Measurements from ENCODE around the gene B3GALNT2.

B3GALNT2 gene

DNA sequence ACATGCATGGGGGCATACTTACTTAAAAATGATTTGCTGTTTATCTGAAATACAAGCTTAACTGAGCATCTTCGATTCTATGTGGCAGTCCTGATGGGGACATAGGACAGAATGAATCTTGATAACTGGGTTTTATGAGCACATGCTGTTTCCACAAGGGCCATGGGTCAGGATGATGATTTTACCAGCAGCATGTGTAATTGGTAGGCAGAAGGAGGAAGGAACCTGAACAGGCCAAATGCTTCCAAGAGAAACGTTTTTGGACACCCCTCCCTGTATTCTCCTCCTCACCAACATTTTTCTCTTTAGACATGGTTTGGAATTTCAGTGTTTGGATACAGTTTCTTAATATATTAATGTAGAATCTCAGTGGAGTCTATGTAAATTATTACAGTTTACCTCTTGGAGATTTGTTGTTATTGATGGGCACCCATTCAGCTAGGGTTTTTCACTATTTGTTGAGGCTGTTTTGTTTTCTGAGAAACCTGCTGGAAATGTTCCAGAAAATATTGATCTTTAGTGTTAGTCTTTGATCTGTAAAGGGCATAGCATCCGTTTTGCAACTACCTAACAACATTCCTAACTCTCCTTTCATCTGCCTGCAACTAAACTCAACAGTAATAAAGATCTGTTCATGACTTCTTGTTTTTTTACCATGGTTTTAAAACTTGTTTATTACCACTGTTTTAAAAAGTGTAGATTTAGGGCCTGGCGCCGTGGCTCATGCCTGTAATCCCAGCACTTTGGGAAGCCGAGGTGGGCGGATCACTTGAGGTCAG, 95.0 kb downstream of the B3GALNT2 start:
- DNase-seq (ENCODE audit: low spot score), result no peak

DNA sequence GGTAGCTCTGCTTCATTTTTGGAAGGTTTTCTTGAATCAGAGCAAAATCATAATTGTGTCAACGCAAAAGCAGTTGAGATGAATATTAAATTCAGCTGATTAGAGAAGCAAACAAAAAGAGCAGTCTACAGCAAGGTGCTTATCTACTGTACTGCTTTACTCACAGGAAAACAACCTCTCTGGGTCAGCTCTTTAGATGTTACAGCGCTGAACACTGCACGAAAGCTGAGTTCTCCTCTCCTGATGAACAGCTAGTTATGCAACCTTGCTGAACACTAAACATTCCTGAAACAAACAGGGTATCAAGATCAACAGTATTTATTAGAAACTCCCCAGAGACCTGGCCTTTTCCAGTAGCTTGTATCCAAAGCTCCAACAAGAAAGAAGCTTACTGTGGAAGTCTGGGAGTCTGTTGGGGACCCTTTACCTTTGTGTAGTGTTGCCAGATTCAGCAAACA, 95.7 kb downstream of the B3GALNT2 start:
- no peak for DNase-seq (ENCODE audit: low spot score)

DNA sequence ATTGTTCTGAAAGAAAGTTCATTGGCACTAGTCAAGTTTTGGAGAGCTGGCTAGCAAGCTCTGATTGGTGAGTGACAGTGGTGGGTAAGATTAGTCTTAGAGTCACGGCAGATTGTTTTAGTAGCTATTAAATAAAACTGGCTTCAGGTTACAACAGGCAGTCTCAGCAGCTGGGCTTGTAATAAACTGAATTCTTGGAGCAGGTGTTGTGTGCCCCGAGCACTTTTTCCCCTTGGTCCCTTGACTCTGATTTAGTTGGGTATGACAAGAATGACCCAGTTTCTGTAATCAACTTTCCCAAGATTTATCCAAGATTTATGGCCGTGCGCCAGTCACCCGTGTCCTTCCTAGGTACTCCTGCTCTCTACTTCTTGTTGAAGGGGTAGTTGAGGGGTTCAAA, 96.8 kb downstream of the B3GALNT2 start:
- DNase-seq (ENCODE audit: low spot score), result no peak

DNA sequence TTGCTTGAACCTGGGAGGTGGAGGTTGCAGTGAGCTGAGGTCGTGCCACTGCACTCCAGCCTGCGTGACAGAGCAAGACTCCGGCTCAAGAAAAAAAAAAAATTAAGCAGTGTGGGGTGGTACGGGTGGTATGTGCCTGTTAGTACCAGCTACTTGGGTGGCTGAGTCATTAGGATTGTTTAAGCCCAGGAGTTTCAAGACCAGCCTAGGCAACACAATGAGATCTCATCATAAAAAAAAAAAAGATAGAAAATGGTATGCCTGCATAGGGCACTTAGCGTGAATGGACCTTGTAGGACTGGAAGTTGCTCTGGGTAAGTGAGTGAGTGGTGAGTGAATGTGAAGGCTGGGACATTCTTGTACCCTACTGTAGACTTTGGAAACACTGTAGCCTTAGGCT, 100.1 kb downstream of the B3GALNT2 start:
- DNase-seq (ENCODE audit: low spot score), result no peak

DNA sequence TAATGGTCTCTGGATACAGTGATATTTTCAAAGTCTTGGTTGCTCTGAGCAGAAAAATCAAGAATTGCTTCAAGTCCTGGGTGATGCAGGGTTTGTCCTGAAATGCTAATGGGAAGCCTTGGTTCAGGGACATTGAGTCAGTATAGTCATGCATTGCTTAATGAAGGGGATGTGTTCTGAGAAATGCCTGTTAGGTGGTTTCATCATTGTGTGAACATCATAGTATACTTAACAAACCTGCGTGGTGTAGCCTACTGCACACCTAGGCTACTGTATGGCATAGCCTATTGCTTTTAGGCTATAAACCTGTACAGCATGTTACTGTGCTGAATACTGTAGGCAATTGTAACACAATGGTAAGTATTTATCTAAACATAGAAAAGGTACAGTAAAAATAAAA, 100.7 kb downstream of the B3GALNT2 start:
- no peak for DNase-seq (ENCODE audit: low spot score)

DNA sequence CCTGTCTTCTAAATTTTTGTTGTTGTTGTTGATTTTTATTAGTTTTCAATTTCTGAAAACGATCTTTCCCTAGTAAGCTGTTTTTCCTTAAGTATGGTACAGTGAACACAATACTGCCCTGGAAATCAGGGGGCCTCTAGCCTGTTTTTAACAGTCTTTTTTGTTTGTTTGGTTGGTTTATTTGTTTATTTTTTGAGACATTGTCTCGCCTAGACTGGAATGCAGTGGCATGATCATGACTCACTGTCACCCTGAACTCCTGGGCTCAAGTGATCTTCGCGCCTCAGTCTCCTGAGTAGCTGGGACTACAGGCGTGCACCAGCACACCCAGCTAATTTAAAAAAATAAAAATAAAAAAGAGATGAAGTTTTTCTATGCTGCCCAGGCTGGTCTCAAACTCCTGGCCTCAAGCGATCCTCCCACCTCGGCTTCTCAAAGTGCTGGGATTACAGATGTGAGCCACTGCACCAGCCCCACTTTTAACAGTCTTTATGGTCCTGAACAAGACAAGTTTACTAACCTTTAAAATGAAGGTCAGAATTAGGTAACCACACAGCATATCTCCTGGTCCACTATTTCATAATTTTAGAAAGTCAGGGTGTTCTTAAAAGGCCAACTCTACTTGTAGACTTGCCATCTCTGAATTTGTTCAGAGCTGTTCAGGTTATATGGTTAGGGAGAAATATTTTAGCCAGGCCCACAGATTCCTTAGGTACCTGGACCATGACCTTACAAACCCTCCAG, 101.6 kb downstream of the B3GALNT2 start:
- DNase-seq (ENCODE audit: low spot score), result no peak

DNA sequence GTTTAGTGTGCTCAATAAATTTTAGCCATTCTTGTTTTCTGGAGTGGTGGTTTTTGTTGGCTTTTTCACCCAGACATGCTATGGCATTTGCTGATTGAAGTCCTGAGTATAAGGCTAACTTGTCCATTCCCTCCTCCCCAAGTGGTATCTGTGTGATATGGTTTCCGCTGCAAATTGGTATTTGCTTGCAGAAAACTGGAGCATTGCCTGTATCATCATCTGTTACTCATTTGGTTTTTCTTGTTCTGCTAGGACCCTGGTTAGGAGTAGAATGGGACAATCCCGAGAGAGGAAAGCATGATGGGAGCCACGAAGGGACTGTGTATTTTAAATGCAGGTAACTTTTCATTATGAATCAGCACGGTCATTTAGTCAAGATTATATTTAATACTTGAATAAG, 103.0 kb downstream of the B3GALNT2 start:
- no peak for DNase-seq (ENCODE audit: low spot score)
